WERI-Rb-1 (cell line): ENCODE measurements around the gene CAMSAP1.

ENCODE experiments used
- DNase-seq: peaks from one replicate; pipeline ENCODE4 v3.0.0-alpha.2; 2020
- H3K27ac ChIP-seq: fragments of 250-450 bp; sonication (Bioruptor Pico); 2 replicates; pipeline ENCODE4 v1.5.1; 2020; ENCODE audit warnings: mild to moderate bottlenecking, moderate library complexity
- H3K27me3 ChIP-seq: fragments of 250-450 bp; sonication (Bioruptor Pico); 2 replicates; pipeline ENCODE4 v1.5.1; 2021; ENCODE audit warnings: mild to moderate bottlenecking, low read depth, moderate library complexity; ENCODE audit not compliant: insufficient read depth, severe bottlenecking
- H3K36me3 ChIP-seq: fragments of 250-450 bp; sonication (Bioruptor Pico); 2 replicates; pipeline ENCODE4 v1.5.1; 2020; ENCODE audit warnings: mild to moderate bottlenecking, moderate library complexity
- H3K4me3 ChIP-seq: 2 replicates; pipeline ENCODE4 v1.5.1; 2011; ENCODE audit warnings: low read depth, mild to moderate bottlenecking, control low read depth, low read length
- H3K9me3 ChIP-seq: fragments of 250-450 bp; sonication (Bioruptor Pico); 2 replicates; pipeline ENCODE4 v1.5.1; 2021; ENCODE audit warnings: mild to moderate bottlenecking, moderate library complexity; ENCODE audit not compliant: severe bottlenecking
- TF ChIP-seq, protein P1 (sequence below): IDR thresholded peaks from 2 replicates; pipeline ENCODE4 v1.5.1; 2011; ENCODE audit warnings: low read depth, mild to moderate bottlenecking, control low read depth, inconsistent platforms, low read length

Gene CAMSAP1

DNA sequence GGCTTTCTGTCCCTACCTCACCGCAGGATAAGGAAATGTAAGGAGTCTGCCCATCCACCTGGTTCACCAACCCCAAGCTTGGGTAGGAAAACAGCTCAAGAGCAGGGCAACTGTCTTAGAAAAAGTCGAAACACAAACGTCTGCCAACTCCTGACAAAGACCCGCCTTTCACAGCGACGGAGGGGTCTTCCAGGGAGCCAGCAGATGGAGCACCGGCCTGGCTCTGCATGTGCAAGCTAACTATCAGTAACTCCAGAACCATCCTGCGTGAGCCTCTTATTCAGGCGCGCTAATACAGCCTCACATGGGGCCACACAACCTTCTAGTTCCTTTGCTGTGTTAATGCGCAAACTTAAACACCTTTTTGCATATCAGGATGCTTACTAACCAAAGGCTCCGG lies 26.9 kb downstream of the CAMSAP1 start:
- H3K36me3 ChIP-seq = peaks cover 33% of the 10 kb centered on the region

DNA sequence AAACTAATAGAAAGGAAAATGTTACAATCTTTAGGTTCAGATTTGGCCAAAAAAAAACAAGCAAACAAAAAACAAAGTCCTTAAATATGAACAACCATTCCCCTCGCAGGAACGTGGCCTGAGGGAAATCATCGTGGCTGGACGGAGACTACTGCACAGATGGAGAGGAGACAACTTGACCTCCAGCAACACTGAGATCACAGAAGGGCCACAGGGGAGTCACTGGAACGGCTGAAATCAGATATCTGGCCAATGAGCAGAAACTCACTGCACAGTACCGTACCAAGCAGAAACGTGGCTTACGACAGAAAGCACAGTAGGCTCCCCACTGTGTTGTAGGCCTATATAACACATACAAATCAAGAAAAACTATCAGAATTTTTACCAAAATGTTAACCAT lies 27.7 kb downstream of the CAMSAP1 start:
- H3K27me3 ChIP-seq = no peaks in the 10 kb centered on the region
- H3K36me3 ChIP-seq = peaks cover 33% of the 10 kb centered on the region
- H3K9me3 ChIP-seq = no peaks in the 10 kb centered on the region
- DNase-seq = no peak
- no peak overlapping the region for H3K4me3 ChIP-seq
- TF ChIP-seq, protein P1, sequence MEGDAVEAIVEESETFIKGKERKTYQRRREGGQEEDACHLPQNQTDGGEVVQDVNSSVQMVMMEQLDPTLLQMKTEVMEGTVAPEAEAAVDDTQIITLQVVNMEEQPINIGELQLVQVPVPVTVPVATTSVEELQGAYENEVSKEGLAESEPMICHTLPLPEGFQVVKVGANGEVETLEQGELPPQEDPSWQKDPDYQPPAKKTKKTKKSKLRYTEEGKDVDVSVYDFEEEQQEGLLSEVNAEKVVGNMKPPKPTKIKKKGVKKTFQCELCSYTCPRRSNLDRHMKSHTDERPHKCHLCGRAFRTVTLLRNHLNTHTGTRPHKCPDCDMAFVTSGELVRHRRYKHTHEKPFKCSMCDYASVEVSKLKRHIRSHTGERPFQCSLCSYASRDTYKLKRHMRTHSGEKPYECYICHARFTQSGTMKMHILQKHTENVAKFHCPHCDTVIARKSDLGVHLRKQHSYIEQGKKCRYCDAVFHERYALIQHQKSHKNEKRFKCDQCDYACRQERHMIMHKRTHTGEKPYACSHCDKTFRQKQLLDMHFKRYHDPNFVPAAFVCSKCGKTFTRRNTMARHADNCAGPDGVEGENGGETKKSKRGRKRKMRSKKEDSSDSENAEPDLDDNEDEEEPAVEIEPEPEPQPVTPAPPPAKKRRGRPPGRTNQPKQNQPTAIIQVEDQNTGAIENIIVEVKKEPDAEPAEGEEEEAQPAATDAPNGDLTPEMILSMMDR = no peak
- H3K27ac ChIP-seq = no peak overlapping the region

More for the DNA sequence above, 26.9 kb downstream of the CAMSAP1 start:
- Histone ChIP-seq H3K4me3 (no peak overlapping the region), H3K27ac (no peak overlapping the region), H3K9me3 (no peaks in the 10 kb centered on the region), H3K27me3 (no peaks in the 10 kb centered on the region)
- TF ChIP-seq, protein P1 = peak; percentile 30; the same call in 1 of the 2 replicates
- peak; percentile 43 for DNase-seq

DNA sequence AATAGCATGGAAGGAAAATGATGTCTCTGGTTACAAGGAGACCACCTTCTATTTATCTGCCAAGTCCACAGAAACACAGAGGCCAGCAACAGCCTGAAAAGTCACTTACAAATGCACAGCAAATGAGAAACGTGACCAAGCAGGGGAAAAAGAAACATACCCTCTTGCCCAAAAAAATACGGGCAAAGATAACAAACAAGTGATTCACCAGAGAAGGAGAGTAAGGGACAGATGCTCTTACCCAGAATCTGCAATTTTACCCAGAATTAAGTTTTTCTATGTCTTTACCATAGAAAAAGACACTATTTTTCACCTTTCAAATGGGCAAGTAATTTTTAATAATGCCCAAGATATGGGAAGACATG lies 28.1 kb downstream of the CAMSAP1 start:
- TF ChIP-seq, protein P1 = no peak
- peaks cover 33% of the 10 kb centered on the region for H3K36me3 ChIP-seq
- H3K4me3 ChIP-seq = no peak overlapping the region
- no peak overlapping the region for H3K27ac ChIP-seq
- H3K27me3 ChIP-seq = no peaks in the 10 kb centered on the region
- no peak for DNase-seq
- H3K9me3 ChIP-seq = no peaks in the 10 kb centered on the region

DNA sequence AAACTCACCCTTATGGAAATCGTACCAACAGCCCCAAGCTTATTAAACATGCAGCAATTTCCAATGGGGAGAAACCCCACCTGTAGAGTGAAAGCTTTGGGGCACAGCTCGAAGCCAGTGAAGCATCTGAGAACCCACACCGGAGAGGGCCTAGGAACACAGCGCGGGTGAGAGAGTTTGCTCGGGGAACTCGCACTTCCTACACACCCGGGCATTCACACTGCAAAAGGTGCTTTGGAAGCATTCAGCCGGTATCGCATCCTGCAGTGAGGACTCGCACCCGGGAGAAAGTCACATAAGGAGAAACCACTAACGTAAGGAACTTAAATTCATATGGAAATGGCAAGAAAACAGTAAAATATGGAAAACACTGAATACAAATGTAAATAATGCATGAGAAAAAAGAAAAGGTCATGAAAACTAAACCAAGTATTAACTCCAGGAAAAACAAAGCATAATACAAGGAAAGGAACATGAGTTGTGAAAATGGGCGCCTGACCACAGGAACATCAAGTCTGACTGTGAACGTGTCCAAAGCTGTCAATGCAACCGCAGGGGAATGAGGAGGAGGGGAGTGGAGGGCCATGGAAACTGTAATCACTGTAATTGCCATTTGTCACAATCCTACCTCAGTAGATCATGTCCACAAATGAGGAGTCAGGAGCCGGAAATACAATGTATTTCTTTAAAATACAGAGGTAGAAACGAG lies 28.7 kb downstream of the CAMSAP1 start:
- H3K27me3 ChIP-seq = no peaks in the 10 kb centered on the region
- no peak overlapping the region for H3K27ac ChIP-seq
- H3K9me3 ChIP-seq = no peaks in the 10 kb centered on the region
- H3K36me3 ChIP-seq = peaks cover 33% of the 10 kb centered on the region
- no peak for DNase-seq
- no peak overlapping the region for H3K4me3 ChIP-seq
- TF ChIP-seq, protein P1 = no peak

DNA sequence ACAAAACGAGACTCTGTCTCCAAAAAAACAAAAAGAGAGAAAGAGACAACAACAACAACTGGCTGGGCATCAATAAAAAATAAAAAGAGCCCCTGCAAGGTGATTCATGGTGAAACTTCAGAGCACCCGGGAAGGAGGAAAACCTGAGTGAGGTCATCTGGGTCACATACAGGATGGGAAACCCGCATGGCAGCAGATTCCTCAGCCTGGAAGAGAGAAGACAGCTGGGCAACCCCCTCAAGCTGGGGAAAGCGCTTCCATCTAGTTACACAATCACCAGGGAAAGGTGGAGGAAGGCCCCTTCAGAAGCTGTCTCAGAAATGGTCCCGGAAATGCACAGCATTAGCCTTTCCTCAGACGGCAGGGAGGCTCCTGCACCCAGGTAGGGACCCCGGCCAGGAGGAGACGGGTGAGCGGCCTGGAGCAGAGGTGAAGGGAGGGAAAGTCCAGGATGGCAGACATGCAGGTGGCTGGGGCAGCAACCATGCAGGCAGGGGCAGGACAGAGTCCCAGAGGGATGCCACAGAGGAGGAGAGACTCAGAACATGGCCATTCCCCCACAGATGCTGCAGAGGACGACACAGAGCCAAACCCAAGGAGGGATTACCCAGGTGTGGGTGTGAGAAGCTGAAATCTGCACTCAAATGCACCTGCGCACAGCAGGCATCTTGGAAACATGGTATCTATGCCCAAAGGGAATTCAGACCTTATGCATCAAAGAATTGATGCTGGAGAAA lies 29.4 kb downstream of the CAMSAP1 start:
- TF ChIP-seq, protein P1 = 0 out of 2 replicates have a peak, but pooled peaks have one; percentile 5
- H3K27me3 ChIP-seq = no peaks in the 10 kb centered on the region
- DNase-seq = no peak
- H3K4me3 ChIP-seq = no peak overlapping the region
- H3K36me3 ChIP-seq = peaks cover 33% of the 10 kb centered on the region
- H3K9me3 ChIP-seq = no peaks in the 10 kb centered on the region
- H3K27ac ChIP-seq = no peak overlapping the region
